Adrenal gland (tissue), 12 donors: ENCODE measurements around the gene KAT8. TPM values are rescaled to one million over a fixed set of nuclear protein-coding genes. Genes with fewer than 3 reads are reported as not detected.
"Not testable (repeated sequence)": the region's sequence is repeated elsewhere in the genome, so short reads cannot be mapped to it uniquely, and the experiment has no call there.

Source experiments
- DNase-seq, 7 donors: peaks; one replicate each; pipeline ENCODE4 v3.0.0-alpha.2; 2019 to 2020
- H3K27ac ChIP-seq, 5 donors: fragments of 200-600 bp; sonication (generic) in 4 of 5; 1 replicate in 3 of 5; 2 replicates in 2 of 5; pipeline versions ENCODE4 v1.5.1 to v1.8.0; 2016 to 2020; ENCODE audit warnings: mild to moderate bottlenecking in 1 of 5
- H3K27me3 ChIP-seq: fragments of 200-600 bp; 2 replicates; pipeline ENCODE4 v1.8.0; 2021
- H3K36me3 ChIP-seq, 2 donors: fragments of 200-600 bp; replicated peaks in 1 of 2; 1 replicate in 1 of 2; 2 replicates in 1 of 2; pipeline versions ENCODE4 v1.5.1 to v1.8.0; 2018 to 2022
- H3K4me1 ChIP-seq, 2 donors: fragments of 200-600 bp; replicated peaks in 1 of 2; 1 replicate in 1 of 2; 2 replicates in 1 of 2; pipeline versions ENCODE4 v1.5.1 to v1.8.0; 2018 to 2021
- H3K4me3 ChIP-seq, 4 donors: fragments of 200-600 bp; sonication (generic) in 3 of 4; one replicate each; pipeline ENCODE4 v1.5.1; 2016 to 2018
- H3K9me3 ChIP-seq, 3 donors: fragments of 200-600 bp; sonication (generic) in 1 of 3; replicated peaks in 1 of 3; 1 replicate in 2 of 3; 2 replicates in 1 of 3; pipeline versions ENCODE4 v1.5.1 to v1.8.0; 2016 to 2021
- POLR2A ChIP-seq, 2 donors: fragments of 450-650 bp; IDR thresholded peaks; one replicate each; pipeline ENCODE4 v1.6.1; 2017; ENCODE audit warnings: antibody characterized with exemption in 2 of 2, mild to moderate bottlenecking in 2 of 2, moderate library complexity in 1 of 2
- WGBS, 4 donors: extraction: QIAGEN DNeasy Blood & Tissue Kit in 2 of 4; methylation state at CpG; one replicate each; pipeline versions ENCODE4 v1.1.5 to v1.1.7; 2013 to 2017; 5-methylcytosine and 5-hydroxymethylcytosine counted together
- intact Hi-C, 2 donors: fragments of 100-400 bp; cut with DNase I; formaldehyde crosslinking; loops; one replicate each; pipeline versions ENCODE4 v1.14.1 to v1.15.0; 2022 to 2023
- polyA plus RNA-seq, 3 donors: library from polyadenylated mRNA; stranded (reverse); fragments of 200-250 nt in 2 of 3; fragments of 350-450 nt in 1 of 3; fragmentation: Illumina TruSeq in 1 of 3; extraction: RNeasy Lipid Tissue Mini Kit (QIAGEN cat#74804) in 1 of 3; gene quantifications; one replicate each; pipeline ENCODE4 v1.2.3, GENCODE V29; 2013 to 2014
- total RNA-seq, 9 donors: library from RNA; depleted of rRNA in 4 of 9; stranded (reverse); fragments of >200 nt in 4 of 9; fragments of 120-200 nt in 1 of 9; fragmentation: NEBNext Ultra II Directional in 1 of 9; extraction: Animal tissue kit (Norgen Biotek cat#: 25700) in 1 of 9; gene quantifications; one replicate each; pipeline versions ENCODE4 v1.1.0 to v1.2.4, GENCODE V29; 2013 to 2023
- TF ChIP-seq, protein P1 (sequence below), 6 experiments: fragments of 450-650 bp in 4 of 6; fragments of 200-600 bp in 2 of 6; sonication (generic) in 1 of 6; IDR thresholded peaks; 1 replicate in 5 of 6; 2 replicates in 1 of 6; pipeline versions ENCODE4 v1.5.1 to v1.8.0; 2016 to 2021; ENCODE audit warnings: antibody characterized with exemption in 6 of 6, mild to moderate bottlenecking in 2 of 6, moderate library complexity in 1 of 6
- donor health status: healthy with polysubstance abuse.
- donor health status: Bipolar disorder and iron deficiency.
- donor health status: DM: yes; HTN: yes; CAD: no.
- donor health status: DM: no; HTN: no; CAD: no.
- donor health status: DM: no; HTN: no; CAD: no.
- donor health status: DM: yes; HTN: yes; CAD: no.

The KAT8 gene
- total and polyA plus RNA-seq, 12 donors = 45.0 to 148 (median 86.9) TPM

DNA sequence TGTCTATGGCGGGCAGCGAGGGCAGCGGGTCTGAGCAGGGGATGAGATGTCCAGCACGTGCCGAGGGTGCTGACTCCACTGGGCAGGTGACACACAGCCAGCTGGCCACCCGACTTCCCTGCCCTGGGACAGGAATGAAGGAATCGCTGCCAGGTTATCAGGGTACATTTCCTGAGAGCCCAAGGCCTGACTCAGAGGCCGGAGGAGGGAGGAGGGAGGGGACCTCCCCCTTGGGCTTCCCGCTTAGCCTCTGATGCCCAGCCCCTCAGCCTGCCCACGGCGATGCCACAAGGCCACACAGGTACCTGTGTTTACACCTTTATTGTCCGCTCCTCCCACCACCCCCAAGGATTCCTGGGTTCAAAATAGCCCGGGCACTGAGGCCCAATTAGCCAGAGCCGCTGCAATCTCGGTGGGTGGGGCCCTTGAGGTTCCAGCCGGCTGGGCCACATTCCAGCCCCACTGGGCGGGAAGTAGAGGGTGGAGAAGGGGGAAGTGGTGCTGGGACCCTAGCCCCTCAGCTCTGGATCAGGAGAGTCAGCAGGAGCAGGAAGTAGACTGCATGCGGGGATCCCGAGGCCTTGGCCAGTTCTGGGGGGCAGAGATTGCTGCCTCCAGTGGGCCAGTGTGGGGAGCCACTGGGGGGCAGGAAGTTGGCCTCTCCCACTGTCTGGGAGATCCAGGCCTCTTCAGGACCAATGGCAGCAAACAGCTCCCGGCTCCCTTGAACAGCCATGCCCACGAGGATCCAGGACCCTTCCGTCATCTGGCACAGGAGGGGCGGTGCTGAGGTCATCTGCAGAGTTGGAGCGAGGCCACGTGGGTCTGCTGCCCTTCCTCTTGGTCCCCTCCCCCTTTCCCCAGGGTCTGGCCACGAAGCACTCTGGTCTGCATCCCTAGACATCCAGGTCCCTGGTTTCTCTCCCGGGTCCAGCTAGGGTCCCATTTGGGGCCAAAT is 21.4 kb downstream of the KAT8 start:
- Histone ChIP-seq H3K4me1 (peaks cover 23 to 26% of the 10 kb centered on the region in 2 donors), H3K4me3 (peak overlapping the region in 1 of 4 donors; percentile 33), H3K36me3 (no peaks in the 10 kb centered on the region), H3K9me3 (no peaks in the 10 kb centered on the region), H3K27me3 (no peaks in the 10 kb centered on the region), H3K27ac (peak overlapping the region in 4 of 5 donors; percentile 51 to 86 (median 66))
- intact Hi-C loops = no loop called here
- TF ChIP-seq, protein P1, sequence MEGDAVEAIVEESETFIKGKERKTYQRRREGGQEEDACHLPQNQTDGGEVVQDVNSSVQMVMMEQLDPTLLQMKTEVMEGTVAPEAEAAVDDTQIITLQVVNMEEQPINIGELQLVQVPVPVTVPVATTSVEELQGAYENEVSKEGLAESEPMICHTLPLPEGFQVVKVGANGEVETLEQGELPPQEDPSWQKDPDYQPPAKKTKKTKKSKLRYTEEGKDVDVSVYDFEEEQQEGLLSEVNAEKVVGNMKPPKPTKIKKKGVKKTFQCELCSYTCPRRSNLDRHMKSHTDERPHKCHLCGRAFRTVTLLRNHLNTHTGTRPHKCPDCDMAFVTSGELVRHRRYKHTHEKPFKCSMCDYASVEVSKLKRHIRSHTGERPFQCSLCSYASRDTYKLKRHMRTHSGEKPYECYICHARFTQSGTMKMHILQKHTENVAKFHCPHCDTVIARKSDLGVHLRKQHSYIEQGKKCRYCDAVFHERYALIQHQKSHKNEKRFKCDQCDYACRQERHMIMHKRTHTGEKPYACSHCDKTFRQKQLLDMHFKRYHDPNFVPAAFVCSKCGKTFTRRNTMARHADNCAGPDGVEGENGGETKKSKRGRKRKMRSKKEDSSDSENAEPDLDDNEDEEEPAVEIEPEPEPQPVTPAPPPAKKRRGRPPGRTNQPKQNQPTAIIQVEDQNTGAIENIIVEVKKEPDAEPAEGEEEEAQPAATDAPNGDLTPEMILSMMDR (IDR thresholded peaks at IDR 0.05) = no peak
- peak in 1 of 2 donors; percentile 46 for TF ChIP-seq POLR2A (IDR thresholded peaks at IDR 0.05)
- peak; percentile 76 to 96 (median 93) for DNase-seq
- WGBS, 4 donors = 29 to 51% (median 41%) methylated on average over 14 to 27 of the region's 27 CpGs

DNA sequence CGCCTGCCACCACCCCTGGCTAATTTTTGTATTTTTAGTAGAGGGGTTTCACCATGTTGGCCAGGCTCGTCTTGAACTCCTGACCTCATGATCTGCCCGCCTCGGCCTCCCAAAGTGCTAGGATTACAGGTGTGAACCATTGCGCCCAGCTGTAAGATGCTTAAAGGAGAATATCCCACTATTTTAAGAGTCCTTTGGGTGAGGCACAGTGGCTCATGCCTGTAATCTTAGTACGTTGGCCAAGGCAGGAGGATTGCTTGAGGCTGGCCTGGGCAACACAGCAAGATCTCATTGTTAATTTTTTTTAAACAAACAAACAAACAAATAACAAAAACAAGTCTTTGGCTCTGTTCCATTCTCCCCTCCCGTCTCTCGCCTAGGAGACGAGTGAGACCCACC is 23.6 kb downstream of the KAT8 start:
- H3K9me3 ChIP-seq, DNase-seq, H3K27me3 ChIP-seq, H3K4me3 ChIP-seq, H3K36me3 ChIP-seq: not testable (repeated sequence)
- intact Hi-C loops = loop anchor here (10.0 kb wide), 2 partner anchors 56 to 156 kb away; partner anchors contain the start of genes HSD3B7 (in 1 of the 2) and PRSS53 (in 1 of the 2)
- peak overlapping the region; percentile 70 to 94 (median 91) for H3K27ac ChIP-seq
- 88 to 93% (median 93%) methylated on average over 9 of the region's 9 CpGs for WGBS, 4 donors
- H3K4me1 ChIP-seq = peaks cover 23 to 26% of the 10 kb centered on the region in 2 donors

DNA sequence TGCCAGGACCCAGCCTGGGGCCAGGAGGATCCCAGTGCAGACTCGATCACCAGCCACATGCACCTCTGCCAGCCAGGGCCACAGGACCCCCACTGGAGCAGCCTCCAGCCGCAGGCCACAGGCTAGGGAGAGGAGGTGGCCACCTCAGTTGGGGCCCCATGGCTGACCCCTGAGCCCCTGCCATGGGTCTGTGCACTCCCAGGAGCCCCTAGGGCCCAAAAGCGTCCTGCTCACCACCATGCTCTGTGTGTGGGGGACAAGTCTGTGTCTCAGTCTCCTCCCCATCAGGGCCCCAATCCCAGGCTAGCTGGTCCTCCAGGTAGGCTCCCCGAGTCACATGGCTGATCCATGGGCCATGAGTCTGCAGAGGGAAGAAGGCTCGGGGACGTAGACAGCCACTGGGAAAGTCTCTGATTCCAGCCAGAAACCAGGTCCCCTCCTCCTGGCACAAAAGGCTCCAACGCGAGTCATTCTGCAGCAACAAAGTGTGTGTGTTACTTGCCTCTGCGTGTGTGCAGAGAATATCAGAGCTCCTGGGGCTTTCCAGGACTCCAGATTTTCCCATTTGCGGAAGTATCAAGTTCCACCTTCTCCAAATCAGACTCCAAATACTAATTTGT is 24.1 kb downstream of the KAT8 start:
- Histone ChIP-seq H3K27ac (peak overlapping the region; percentile 70 to 94 (median 91)), H3K4me1 (peaks cover 23 to 26% of the 10 kb centered on the region in 2 donors), H3K4me3 (peak overlapping the region in 1 of 4 donors; percentile 12), H3K9me3 (no peaks in the 10 kb centered on the region), H3K27me3 (no peaks in the 10 kb centered on the region), H3K36me3 (no peaks in the 10 kb centered on the region)
- DNase-seq = peak; percentile 56 to 85 (median 82)
- intact Hi-C loops = loop anchor here (10.0 kb wide), 2 partner anchors 57 to 157 kb away; partner anchors contain the start of genes HSD3B7 (in 1 of the 2) and PRSS53 (in 1 of the 2)
- TF ChIP-seq POLR2A (IDR thresholded peaks at IDR 0.05) = no peak
- TF ChIP-seq, protein P1 (IDR thresholded peaks at IDR 0.05) = no peak
- WGBS, 4 donors = 8 to 25% (median 24%) methylated on average over 4 to 10 of the region's 10 CpGs

DNA sequence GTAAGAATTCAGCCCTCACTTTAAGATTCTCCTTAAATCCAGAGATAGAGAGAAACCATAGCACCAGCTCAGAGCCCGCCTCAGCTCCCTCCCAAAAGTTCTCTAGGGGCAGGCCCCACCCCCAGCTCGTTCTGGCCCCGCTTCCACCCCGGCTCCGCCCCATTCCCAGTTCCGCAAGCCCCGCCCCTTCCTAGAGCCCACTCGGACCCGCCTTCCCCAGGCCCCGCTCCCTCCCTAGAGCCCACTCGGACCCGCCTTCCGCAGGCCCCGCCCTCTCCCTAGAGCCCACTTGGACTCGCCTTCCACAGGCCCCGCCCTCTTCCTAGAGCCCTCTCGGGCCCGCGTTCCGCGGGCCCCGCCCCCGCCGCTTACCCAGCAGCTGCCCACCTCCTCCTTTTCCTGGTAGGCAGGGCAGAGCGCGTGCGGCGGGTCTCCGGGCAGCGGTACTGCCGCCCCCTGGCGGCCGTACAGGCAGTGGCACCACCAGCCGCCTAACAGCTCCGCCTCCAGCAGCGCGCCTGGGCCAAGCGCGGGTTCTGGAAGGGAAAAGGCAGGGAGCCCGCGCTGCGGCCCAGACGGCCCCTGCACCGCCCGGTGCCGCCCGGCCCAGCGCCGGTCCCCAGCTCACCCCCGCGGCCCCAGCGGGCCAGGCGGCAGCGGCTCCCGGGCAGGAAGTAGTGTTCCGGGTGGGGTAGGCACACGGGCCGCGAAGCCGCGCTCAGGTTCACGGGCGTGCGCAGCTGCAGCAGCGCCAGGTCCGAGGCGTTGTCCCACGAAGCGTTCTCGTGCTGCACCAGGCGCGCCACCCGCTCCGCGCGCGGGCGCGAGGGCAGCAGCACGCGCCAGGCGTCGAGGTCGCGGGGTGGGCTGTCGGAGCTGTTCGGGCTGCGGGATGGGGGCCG is 24.9 kb downstream of the KAT8 start:
- TF ChIP-seq, protein P1 (IDR thresholded peaks at IDR 0.05) = peak; percentile 83 to 100 (median 96)
- TF ChIP-seq POLR2A (IDR thresholded peaks at IDR 0.05) = peak in 1 of 2 donors; percentile 81
- 0 to 3% (median 2%) methylated on average over 42 to 89 of the region's 89 CpGs; no CpG with 5 or more reads in 1 of the 4 donors for WGBS, 4 donors
- Histone ChIP-seq H3K27ac (peak overlapping the region; percentile 70 to 94 (median 91)), H3K36me3 (no peaks in the 10 kb centered on the region), H3K4me3 (peak overlapping the region in 2 of 4 donors; percentile 18 to 53), H3K9me3 (no peaks in the 10 kb centered on the region), H3K27me3 (no peaks in the 10 kb centered on the region), H3K4me1 (peaks cover 23 to 26% of the 10 kb centered on the region in 2 donors)
- peak; percentile 99 for DNase-seq
- intact Hi-C loops = loop anchor here (10.0 kb wide), 2 partner anchors 58 to 158 kb away; partner anchors contain the start of genes HSD3B7 (in 1 of the 2) and PRSS53 (in 1 of the 2)
